GM19025 (cell line): ENCODE data around the gene HMGCS1.
A peak's percentile ranks its signal among the peaks of the same experiment; 100 is the strongest.
"Not testable (repeated sequence)": the region's sequence is repeated elsewhere in the genome, so short reads cannot be mapped to it uniquely, and the experiment has no call there.

ENCODE experiments used
- ATAC-seq: cut with Tn5 transposase; IDR thresholded peaks from one replicate; pipeline ENCODE4 v1.9.1; 2021; ENCODE audit warnings: mild to moderate bottlenecking, low read depth, moderate library complexity; ENCODE audit not compliant: unreplicated experiment

HMGCS1 gene

GRCh38 chr5:43313854-43314457 is 744 bp upstream of the HMGCS1 start:
- ATAC-seq, result no peak

GRCh38 chr5:43312699-43313034 is 545 bp downstream of the HMGCS1 start:
- no peak for ATAC-seq

- no peak for ATAC-seq
Measured at GRCh38 chr5:43312076-43312661, 1.0 kb downstream of the HMGCS1 start.

GRCh38 chr5:43309637-43310036 is 3.6 kb downstream of the HMGCS1 start:
- ATAC-seq, result no peak

- no peak for ATAC-seq
Measured at GRCh38 chr5:43309122-43309521, 4.1 kb downstream of the HMGCS1 start.

GRCh38 chr5:43306954-43307353 is 6.3 kb downstream of the HMGCS1 start:
- not testable (repeated sequence) for ATAC-seq

- peak; percentile 48 for ATAC-seq
Measured at GRCh38 chr5:43305948-43306565, 7.2 kb downstream of the HMGCS1 start.

- ATAC-seq, result no peak
Measured at GRCh38 chr5:43304525-43304924, 8.7 kb downstream of the HMGCS1 start.

GRCh38 chr5:43303242-43303641 is 10.0 kb downstream of the HMGCS1 start:
- ATAC-seq, result no peak

GRCh38 chr5:43302481-43302880 is 10.7 kb downstream of the HMGCS1 start:
- no peak for ATAC-seq

- no peak for ATAC-seq
Measured at GRCh38 chr5:43301653-43302091, 11.5 kb downstream of the HMGCS1 start.

GRCh38 chr5:43300112-43300511 is 13.1 kb downstream of the HMGCS1 start:
- no peak for ATAC-seq

- no peak for ATAC-seq
Measured at GRCh38 chr5:43298443-43298842, 14.8 kb downstream of the HMGCS1 start.

GRCh38 chr5:43296835-43297234 is 16.4 kb downstream of the HMGCS1 start:
- no peak for ATAC-seq

- ATAC-seq, result no peak
Measured at GRCh38 chr5:43295202-43295601, 18.0 kb downstream of the HMGCS1 start.

- ATAC-seq, result no peak
Measured at GRCh38 chr5:43294226-43294625, 19.0 kb downstream of the HMGCS1 start.

GRCh38 chr5:43290726-43291125 is 22.5 kb downstream of the HMGCS1 start:
- no peak for ATAC-seq

- no peak for ATAC-seq
Measured at GRCh38 chr5:43288269-43288831, 24.9 kb downstream of the HMGCS1 start.

GRCh38 chr5:43287493-43287892 is 25.7 kb downstream of the HMGCS1 start:
- no peak for ATAC-seq

- ATAC-seq, result no peak
Measured at GRCh38 chr5:43286623-43287022, 26.6 kb downstream of the HMGCS1 start.

- ATAC-seq, result no peak
Measured at GRCh38 chr5:43281840-43282658, 31.2 kb downstream of the HMGCS1 start.
